Stomach (tissue), 4 donors: ENCODE results near the gene MOB3B.

Experiments
- CTCF ChIP-seq, 7 experiments: fragments of 450-650 bp in 4 of 7; fragments of 200-600 bp in 3 of 7; sonication (generic) in 3 of 7; IDR thresholded peaks; one replicate each; pipeline ENCODE4 v1.5.1; 2016 to 2019; ENCODE audit warnings: antibody characterized with exemption in 7 of 7, control low read depth in 2 of 7, mild to moderate bottlenecking in 1 of 7
- EP300 ChIP-seq: sonication (generic); formaldehyde crosslinking; IDR thresholded peaks from one replicate; pipeline ENCODE4 v1.6.1; 2017; ENCODE audit warnings: antibody characterized with exemption
- POLR2A ChIP-seq, 4 donors: fragments of 450-650 bp; IDR thresholded peaks; one replicate each; pipeline ENCODE4 v1.6.1; 2016; ENCODE audit warnings: antibody characterized with exemption in 4 of 4, control low read depth in 2 of 4, mild to moderate bottlenecking in 1 of 4, moderate library complexity in 1 of 4

GRCh38 chr9:27524236-27524635, 5.4 kb downstream of the MOB3B start, which contains the start of gene IFNK:
- TF ChIP-seq CTCF (IDR thresholded peaks at IDR 0.05) (no peak), POLR2A (IDR thresholded peaks at IDR 0.05) (no peak), EP300 (no peak)
